ENCODE measurements around the gene CCDC3. TPM values are rescaled to one million over a fixed set of nuclear protein-coding genes. Genes with fewer than 3 reads are reported as not detected.
"Not testable (repeated sequence)": the region's sequence is repeated elsewhere in the genome, so short reads cannot be mapped to it uniquely, and the experiment has no call there.

The CCDC3 gene
- total and polyA plus RNA-seq, 9 donors: 10.5 to 34.7 (median 22.3) TPM

DNA sequence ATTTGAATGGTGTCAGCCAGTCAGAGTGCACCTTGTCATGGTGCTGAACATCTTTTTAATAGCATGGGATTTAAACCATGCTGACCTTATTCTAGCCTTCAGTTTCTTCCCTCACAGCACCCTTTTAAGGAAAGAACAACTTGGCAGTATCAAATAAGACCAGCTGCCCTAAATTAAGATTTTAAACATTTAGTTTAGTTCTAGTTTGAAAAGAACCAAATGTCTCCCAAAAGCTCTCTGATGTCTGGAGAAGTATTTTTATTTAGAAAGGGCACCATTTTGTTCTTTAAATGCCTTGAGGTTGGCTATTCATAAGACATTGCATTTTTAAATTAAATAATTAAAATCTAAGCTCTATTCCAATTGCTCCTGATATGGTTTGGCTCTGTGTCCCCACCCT is 121.1 kb downstream of the CCDC3 start:
- H3K27me3 ChIP-seq (ENCODE audit: control insufficient read depth, insufficient read depth, low read length): peaks cover 2% of the 10 kb centered on the region
- no peaks in the 10 kb centered on the region for H3K36me3 ChIP-seq (ENCODE audit: control insufficient read depth, insufficient read depth, low read length)
- no peaks in the 10 kb centered on the region for H3K4me1 ChIP-seq (ENCODE audit: control insufficient read depth, insufficient read depth, low read length)
- no peak overlapping the region for H3K27ac ChIP-seq (ENCODE audit: low read length)
- H3K4me3 ChIP-seq (ENCODE audit: low read length): no peak overlapping the region
- DNase-seq: no peak
- peaks cover 2% of the 10 kb centered on the region for H3K9me3 ChIP-seq (replicated peaks; ENCODE audit: control insufficient read depth, low read depth, low read length)

DNA sequence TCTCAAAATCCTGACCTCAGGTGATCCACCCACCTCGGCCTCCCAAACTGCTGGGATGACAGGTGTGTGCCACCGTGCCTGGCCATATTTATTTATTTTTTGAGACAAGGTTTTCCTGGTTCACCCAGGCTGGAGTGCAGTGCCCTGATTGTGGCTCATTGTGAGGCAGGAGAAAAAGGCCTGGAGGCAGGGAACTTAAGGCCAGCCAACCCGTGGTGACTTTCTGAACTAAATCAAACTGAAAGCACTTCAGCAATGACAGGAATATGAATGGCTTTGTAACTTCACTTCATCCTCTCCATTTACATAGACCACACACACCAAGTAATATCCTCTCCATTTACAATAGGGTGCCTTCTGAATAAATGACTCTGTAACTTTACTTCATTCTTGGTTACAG is 124.4 kb downstream of the CCDC3 start:
- Histone ChIP-seq H3K36me3 (ENCODE audit: control insufficient read depth, insufficient read depth, low read length) (no peaks in the 10 kb centered on the region), H3K27me3 (ENCODE audit: control insufficient read depth, insufficient read depth, low read length) (peaks cover 4% of the 10 kb centered on the region), H3K4me3 (ENCODE audit: low read length) (no peak overlapping the region), H3K27ac (ENCODE audit: low read length) (no peak overlapping the region), H3K9me3 (replicated peaks; ENCODE audit: control insufficient read depth, low read depth, low read length) (peaks cover 2% of the 10 kb centered on the region), H3K4me1 (ENCODE audit: control insufficient read depth, insufficient read depth, low read length) (peaks cover 9% of the 10 kb centered on the region)
- WGBS (ENCODE audit: insufficient coverage): 90% methylated on average over 2 of the region's 3 CpGs
- DNase-seq: no peak

GRCh38 chr10:12876266-12876665 is 125.2 kb downstream of the CCDC3 start:
- no peak for DNase-seq
- Histone ChIP-seq H3K27me3 (ENCODE audit: control insufficient read depth, insufficient read depth, low read length) (peaks cover 4% of the 10 kb centered on the region), H3K36me3 (ENCODE audit: control insufficient read depth, insufficient read depth, low read length) (no peaks in the 10 kb centered on the region), H3K9me3 (replicated peaks; ENCODE audit: control insufficient read depth, low read depth, low read length) (peaks cover 2% of the 10 kb centered on the region), H3K4me1 (ENCODE audit: control insufficient read depth, insufficient read depth, low read length) (peaks cover 9% of the 10 kb centered on the region), H3K27ac (ENCODE audit: low read length) (no peak overlapping the region), H3K4me3 (ENCODE audit: low read length) (no peak overlapping the region)
- 80% methylated on average over 3 of the region's 5 CpGs for WGBS (ENCODE audit: insufficient coverage)

DNA sequence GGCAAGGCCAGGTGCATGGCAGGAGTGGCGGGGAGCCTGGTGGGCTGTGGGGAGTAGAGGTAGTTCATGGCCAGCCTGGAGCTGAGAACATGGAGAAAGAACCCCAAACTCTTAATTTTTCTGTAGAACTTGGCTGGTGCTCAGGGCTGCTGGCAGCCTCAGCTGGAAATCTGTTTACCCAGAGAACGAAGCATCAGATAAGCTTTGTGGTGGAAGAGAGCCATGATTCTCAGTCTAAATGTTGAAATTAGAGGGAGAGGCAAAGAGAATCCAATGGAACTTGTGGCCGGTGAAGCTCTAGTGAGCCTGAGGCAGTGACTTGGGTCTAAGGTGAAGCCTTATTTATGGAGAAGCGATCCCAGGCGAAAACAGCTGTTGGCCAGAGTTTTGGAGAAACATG is 126.4 kb downstream of the CCDC3 start:
- Histone ChIP-seq H3K36me3 (ENCODE audit: control insufficient read depth, insufficient read depth, low read length) (no peaks in the 10 kb centered on the region), H3K4me1 (ENCODE audit: control insufficient read depth, insufficient read depth, low read length) (peaks cover 9% of the 10 kb centered on the region), H3K27me3 (ENCODE audit: control insufficient read depth, insufficient read depth, low read length) (peaks cover 4% of the 10 kb centered on the region), H3K27ac (ENCODE audit: low read length) (no peak overlapping the region), H3K4me3 (ENCODE audit: low read length) (no peak overlapping the region), H3K9me3 (replicated peaks; ENCODE audit: control insufficient read depth, low read depth, low read length) (peaks cover 2% of the 10 kb centered on the region)
- DNase-seq: peak; percentile 36
- WGBS (ENCODE audit: insufficient coverage): 73% methylated on average over 5 of the region's 5 CpGs

GRCh38 chr10:12874501-12874900 is 127.0 kb downstream of the CCDC3 start:
- H3K27me3 ChIP-seq (ENCODE audit: control insufficient read depth, insufficient read depth, low read length): peaks cover 4% of the 10 kb centered on the region
- no CpG with 5 or more reads among the region's 6 CpGs for WGBS (ENCODE audit: insufficient coverage)
- H3K27ac ChIP-seq (ENCODE audit: low read length): no peak overlapping the region
- DNase-seq: no peak
- peaks cover 2% of the 10 kb centered on the region for H3K9me3 ChIP-seq (replicated peaks; ENCODE audit: control insufficient read depth, low read depth, low read length)
- no peaks in the 10 kb centered on the region for H3K36me3 ChIP-seq (ENCODE audit: control insufficient read depth, insufficient read depth, low read length)
- H3K4me3 ChIP-seq (ENCODE audit: low read length): no peak overlapping the region
- H3K4me1 ChIP-seq (ENCODE audit: control insufficient read depth, insufficient read depth, low read length): peaks cover 9% of the 10 kb centered on the region

GRCh38 chr10:12873172-12873571 is 128.3 kb downstream of the CCDC3 start:
- Histone ChIP-seq H3K27ac (ENCODE audit: low read length) (no peak overlapping the region), H3K36me3 (ENCODE audit: control insufficient read depth, insufficient read depth, low read length) (no peaks in the 10 kb centered on the region), H3K9me3 (replicated peaks; ENCODE audit: control insufficient read depth, low read depth, low read length) (no peaks in the 10 kb centered on the region), H3K27me3 (ENCODE audit: control insufficient read depth, insufficient read depth, low read length) (peaks cover 3% of the 10 kb centered on the region), H3K4me1 (ENCODE audit: control insufficient read depth, insufficient read depth, low read length) (peaks cover 9% of the 10 kb centered on the region), H3K4me3 (ENCODE audit: low read length) (no peak overlapping the region)
- WGBS (ENCODE audit: insufficient coverage): 52% methylated on average over 7 of the region's 8 CpGs
- DNase-seq: no peak

DNA sequence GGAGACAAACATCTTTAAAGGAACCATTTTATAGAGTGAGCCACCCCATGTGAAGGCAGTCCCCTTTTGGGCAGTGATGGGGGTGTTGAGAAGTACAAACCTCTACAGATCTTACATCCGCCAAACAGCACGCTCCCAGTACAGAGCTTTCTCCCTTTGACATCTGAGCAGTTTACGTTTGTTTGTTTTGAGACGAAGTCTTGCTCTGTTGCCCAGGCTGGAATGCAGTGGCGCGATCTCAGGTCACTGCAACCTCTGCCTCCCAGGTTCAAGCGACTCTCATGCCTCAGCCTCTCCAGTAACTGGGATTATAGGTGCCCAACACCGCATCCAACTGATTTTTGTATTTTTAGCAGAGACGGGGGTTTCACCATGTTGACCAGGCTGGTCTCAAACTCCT is 128.9 kb downstream of the CCDC3 start:
- 70% methylated on average over 8 of the region's 9 CpGs for WGBS (ENCODE audit: insufficient coverage)
- Histone ChIP-seq H3K27ac (ENCODE audit: low read length) (no peak overlapping the region), H3K4me1 (ENCODE audit: control insufficient read depth, insufficient read depth, low read length) (peaks cover 9% of the 10 kb centered on the region), H3K9me3 (replicated peaks; ENCODE audit: control insufficient read depth, low read depth, low read length) (no peaks in the 10 kb centered on the region), H3K27me3 (ENCODE audit: control insufficient read depth, insufficient read depth, low read length) (peaks cover 3% of the 10 kb centered on the region), H3K4me3 (ENCODE audit: low read length) (no peak overlapping the region), H3K36me3 (ENCODE audit: control insufficient read depth, insufficient read depth, low read length) (no peaks in the 10 kb centered on the region)
- no peak for DNase-seq

GRCh38 chr10:12869427-12869826 is 132.1 kb downstream of the CCDC3 start:
- Histone ChIP-seq H3K27me3 (ENCODE audit: control insufficient read depth, insufficient read depth, low read length) (peaks cover 3% of the 10 kb centered on the region), H3K27ac (ENCODE audit: low read length) (no peak overlapping the region), H3K9me3 (replicated peaks; ENCODE audit: control insufficient read depth, low read depth, low read length) (no peaks in the 10 kb centered on the region), H3K4me3 (ENCODE audit: low read length) (no peak overlapping the region), H3K36me3 (ENCODE audit: control insufficient read depth, insufficient read depth, low read length) (no peaks in the 10 kb centered on the region), H3K4me1 (ENCODE audit: control insufficient read depth, insufficient read depth, low read length) (peaks cover 3% of the 10 kb centered on the region)
- DNase-seq: no peak
- 100% methylated on average over 1 of the region's 3 CpGs for WGBS (ENCODE audit: insufficient coverage)

DNA sequence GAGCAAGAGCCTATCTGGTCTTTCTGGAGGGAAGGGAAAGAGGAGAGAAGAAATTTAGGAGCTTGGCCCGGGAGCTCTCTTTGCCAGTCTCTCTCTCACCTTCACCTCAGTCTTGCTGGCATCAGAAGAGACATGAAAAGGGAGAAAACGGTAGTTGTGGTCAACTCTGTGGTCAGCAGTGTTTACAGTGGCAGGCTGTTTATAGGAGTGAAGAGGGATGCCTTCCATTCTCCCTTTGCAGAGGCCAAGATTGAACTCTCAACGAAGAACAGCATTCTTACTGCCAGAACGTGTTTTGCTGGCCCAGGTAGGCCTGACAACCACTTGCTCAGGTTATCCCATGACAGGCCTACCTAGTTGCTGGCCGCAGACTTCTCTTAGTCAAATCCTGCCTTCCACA is 133.3 kb downstream of the CCDC3 start:
- Histone ChIP-seq H3K4me3 (ENCODE audit: low read length) (no peak overlapping the region), H3K9me3 (replicated peaks; ENCODE audit: control insufficient read depth, low read depth, low read length) (no peaks in the 10 kb centered on the region), H3K36me3 (ENCODE audit: control insufficient read depth, insufficient read depth, low read length) (no peaks in the 10 kb centered on the region), H3K27me3 (ENCODE audit: control insufficient read depth, insufficient read depth, low read length) (peaks cover under 1% of the 10 kb centered on the region), H3K4me1 (ENCODE audit: control insufficient read depth, insufficient read depth, low read length) (peaks cover 3% of the 10 kb centered on the region), H3K27ac (ENCODE audit: low read length) (no peak overlapping the region)
- DNase-seq: no peak
- 70% methylated on average over 2 of the region's 5 CpGs for WGBS (ENCODE audit: insufficient coverage)

DNA sequence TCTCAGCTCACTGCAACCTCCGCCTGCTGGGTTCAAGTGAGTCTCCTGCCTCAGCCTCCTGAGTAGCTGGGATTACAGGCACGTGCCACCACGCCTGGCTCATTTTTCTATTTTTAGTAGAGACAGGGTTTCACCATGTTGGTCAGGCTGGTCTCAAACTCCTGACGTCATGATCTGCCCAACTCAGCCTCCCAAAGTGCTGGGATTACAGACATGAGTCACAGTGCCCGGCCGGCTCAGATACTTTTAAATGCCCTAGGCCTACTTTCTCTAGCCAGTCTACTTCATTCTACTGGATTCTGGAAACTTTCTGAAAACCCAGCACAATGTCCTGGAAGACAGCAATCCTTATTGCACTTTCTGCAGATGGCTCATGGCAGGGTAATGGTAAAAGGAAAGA is 136.0 kb downstream of the CCDC3 start:
- 94% methylated on average over 5 of the region's 6 CpGs for WGBS (ENCODE audit: insufficient coverage)
- H3K36me3 ChIP-seq (ENCODE audit: control insufficient read depth, insufficient read depth, low read length); H3K27ac ChIP-seq (ENCODE audit: low read length); H3K9me3 ChIP-seq (replicated peaks; ENCODE audit: control insufficient read depth, low read depth, low read length); H3K27me3 ChIP-seq (ENCODE audit: control insufficient read depth, insufficient read depth, low read length); H3K4me3 ChIP-seq (ENCODE audit: low read length); H3K4me1 ChIP-seq (ENCODE audit: control insufficient read depth, insufficient read depth, low read length); DNase-seq: not testable (repeated sequence)

DNA sequence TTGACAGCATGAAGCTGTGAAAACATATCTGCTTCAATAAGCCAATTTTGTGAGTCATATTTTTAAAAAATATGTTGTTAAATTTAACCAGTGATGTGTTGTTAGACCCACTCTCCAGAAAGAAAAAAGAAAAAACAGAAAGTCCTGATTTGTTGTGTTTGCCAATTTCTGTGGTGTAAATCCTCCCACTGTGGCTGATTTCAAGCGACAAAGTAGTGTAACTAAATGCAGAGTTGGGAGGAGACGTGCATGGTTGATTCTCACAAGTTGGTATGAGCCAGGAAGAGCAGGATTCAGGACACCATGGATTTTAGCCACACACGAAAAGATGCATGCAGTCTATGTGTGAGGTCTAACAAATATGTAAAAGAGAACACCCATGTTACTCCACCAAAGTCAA is 139.1 kb downstream of the CCDC3 start:
- H3K4me1 ChIP-seq (ENCODE audit: control insufficient read depth, insufficient read depth, low read length): no peaks in the 10 kb centered on the region
- DNase-seq: no peak
- WGBS (ENCODE audit: insufficient coverage): 43% methylated on average over 1 of the region's 3 CpGs
- no peaks in the 10 kb centered on the region for H3K9me3 ChIP-seq (replicated peaks; ENCODE audit: control insufficient read depth, low read depth, low read length)
- H3K4me3 ChIP-seq (ENCODE audit: low read length): no peak overlapping the region
- H3K27me3 ChIP-seq (ENCODE audit: control insufficient read depth, insufficient read depth, low read length): no peaks in the 10 kb centered on the region
- H3K36me3 ChIP-seq (ENCODE audit: control insufficient read depth, insufficient read depth, low read length): no peaks in the 10 kb centered on the region
- H3K27ac ChIP-seq (ENCODE audit: low read length): no peak overlapping the region

All from muscle of leg (tissue), 11 donors.